GM19043 (cell line): ENCODE results near the gene ADGRG2.

ENCODE experiments used
- ATAC-seq: cut with Tn5 transposase; IDR thresholded peaks from one replicate; pipeline ENCODE4 v1.9.1; 2021; ENCODE audit warnings: low read depth; ENCODE audit not compliant: unreplicated experiment

The ADGRG2 gene

DNA sequence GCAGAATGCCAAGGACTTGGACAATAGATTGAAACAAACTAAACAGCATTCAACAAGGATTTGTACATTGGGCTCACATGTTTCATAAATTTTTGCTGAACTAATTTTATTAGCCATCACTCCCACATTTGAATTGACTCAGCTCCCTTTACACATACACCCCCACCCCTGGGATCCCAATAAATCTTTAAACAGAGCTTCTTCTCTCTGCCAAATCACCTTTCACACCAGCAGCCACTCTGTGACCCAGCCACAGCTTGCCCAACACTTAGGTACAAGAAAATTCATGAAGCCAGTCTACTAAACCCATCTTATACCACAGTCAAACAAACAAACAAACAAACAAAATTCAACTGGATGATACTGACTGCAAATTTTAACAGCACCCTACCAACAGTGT is 159.9 kb downstream of the ADGRG2 start:
- no peak for ATAC-seq

DNA sequence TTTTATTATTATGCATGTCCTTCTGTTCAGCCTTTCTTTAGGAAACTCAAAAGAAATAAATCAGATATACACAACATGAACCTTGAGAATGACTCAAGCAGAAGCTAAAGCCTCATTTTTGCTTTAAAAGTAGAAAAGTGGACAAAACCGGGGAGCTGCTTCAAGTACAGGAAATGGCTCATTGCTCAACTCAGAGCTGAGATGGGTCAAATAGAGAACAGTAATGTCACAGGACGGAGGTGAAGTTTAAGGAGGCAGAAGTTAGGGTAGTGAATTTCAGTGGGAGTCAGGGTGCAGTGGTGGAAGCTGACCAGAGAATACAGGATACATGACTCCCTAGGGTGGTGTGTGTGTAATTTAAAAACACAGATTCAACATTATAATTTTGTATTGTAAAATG is 160.6 kb downstream of the ADGRG2 start:
- ATAC-seq, result no peak

GRCh38 chrX:18956303-18957032 is 165.8 kb downstream of the ADGRG2 start:
- no peak for ATAC-seq

- ATAC-seq, result no peak
Measured at GRCh38 chrX:18955676-18956075, 166.6 kb downstream of the ADGRG2 start.

DNA sequence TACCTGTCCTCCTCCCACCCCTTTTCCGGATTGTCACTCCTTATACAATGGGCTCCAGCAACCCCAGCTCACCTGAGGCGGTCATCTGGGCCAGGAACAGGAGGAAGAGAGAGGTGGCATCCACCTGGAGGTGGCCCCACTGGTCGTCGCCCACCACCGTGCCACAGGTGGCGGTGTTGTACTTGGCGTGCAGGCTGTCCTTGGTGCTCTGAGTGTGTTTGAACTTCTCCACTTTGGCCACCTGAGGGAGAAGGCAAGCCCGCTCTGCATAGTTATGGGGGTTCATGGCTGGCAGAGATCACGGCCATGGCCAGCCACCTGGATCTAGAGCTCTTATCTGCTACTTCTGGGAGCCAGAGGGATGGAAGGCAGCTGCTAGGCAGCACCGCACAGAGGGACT is 171.2 kb downstream of the ADGRG2 start:
- no peak for ATAC-seq

DNA sequence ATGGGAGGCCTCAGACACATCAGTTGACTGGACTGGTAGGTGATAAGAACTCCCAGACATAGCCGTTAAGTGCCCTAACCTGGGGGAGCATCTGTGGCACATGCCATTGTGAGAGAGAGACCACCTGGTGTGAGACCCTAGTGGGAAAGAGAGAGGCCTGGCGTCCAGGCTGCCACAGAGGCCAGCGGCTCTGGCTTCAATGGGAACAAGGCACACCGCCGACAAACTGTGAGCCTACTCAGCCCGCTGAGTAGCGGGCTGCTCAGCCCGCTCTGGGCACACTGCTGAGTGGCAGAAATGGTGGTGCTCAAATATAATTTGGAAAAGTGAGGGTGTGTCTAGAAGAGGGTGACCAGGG is 172.3 kb downstream of the ADGRG2 start:
- ATAC-seq, result no peak

DNA sequence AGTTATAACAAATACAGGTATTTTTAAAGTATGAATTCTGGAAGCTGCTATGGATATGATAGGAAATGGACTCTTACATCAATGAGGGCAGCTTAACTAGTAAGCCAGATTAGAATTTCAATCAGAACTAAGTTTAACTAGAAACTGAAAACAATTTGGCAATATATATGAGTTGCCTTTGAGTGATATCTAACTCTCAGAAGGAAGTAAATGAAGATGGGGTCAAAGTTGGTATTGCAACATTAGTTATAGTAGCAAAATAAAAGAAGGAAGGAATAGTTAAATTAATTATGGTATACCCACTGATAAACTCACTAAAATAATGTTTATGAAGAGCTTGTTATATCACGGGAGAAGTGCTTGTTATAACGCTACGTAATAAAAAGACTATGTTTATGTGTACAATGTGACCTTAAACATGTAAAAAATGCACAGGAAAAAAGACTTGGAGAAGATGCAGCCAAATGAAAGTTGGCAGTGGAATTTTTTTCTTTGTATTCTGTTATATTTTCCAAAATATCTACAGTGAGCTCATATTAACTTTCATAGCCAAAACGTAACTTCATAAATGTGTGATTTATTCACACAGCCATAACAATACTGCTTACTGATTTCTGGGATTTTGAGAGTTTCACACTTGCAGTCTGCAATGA is 172.9 kb downstream of the ADGRG2 start:
- ATAC-seq, result no peak

DNA sequence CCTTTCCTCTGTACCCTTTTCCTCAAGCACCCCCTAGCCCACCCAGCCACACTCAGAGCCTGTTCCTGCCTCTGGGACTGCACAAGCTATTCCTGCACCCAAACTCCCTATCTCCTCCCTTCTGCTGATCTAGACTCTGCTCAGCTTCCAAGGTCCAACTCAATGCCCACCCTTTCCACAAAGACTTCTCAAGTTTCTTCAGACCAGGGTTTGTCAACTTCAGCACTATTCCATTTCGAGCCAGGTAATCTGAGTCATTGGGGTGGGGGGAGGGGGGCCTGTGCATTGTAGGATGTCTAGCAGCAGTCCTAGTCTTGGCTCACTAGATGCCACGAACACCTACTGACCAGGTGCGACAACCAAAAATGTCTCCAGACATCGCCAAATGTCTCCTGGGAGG is 175.7 kb downstream of the ADGRG2 start:
- ATAC-seq, result no peak

DNA sequence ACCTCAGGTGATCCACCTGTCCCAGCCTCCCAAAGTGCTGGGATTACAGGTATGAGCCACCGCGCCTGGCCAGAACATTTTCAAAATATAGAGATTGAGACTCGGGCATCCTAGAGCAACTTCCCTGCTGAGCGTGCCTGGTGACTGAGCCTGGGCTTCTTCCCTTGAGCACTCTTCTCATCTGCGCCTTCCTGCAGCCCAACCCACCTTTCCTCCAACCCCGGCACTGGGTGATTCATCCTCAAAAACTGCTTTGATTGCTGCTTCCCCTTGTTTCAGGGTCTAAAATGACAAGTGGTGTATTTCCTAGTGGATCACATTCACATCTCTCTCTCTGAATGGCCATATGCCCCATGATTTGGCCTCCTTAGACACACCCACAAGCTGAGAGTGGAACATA is 176.1 kb downstream of the ADGRG2 start:
- ATAC-seq, result no peak

- ATAC-seq, result no peak
Measured at GRCh38 chrX:18945483-18945882, 176.8 kb downstream of the ADGRG2 start.

- no peak for ATAC-seq
Measured at GRCh38 chrX:18944482-18944881, 177.8 kb downstream of the ADGRG2 start.

- ATAC-seq, result no peak
Measured at GRCh38 chrX:18941896-18942295, 180.4 kb downstream of the ADGRG2 start.
